ENCODE data around the gene SUPT20HL2. TPM values are rescaled to one million over a fixed set of nuclear protein-coding genes. Genes with fewer than 3 reads are reported as not detected.
A peak's percentile ranks its signal among the peaks of the same experiment; 100 is the strongest.
"Not testable (repeated sequence)": the region's sequence is repeated elsewhere in the genome, so short reads cannot be mapped to it uniquely, and the experiment has no call there.

The SUPT20HL2 gene
- total and polyA plus RNA-seq, 7 donors: 0.14 TPM; not detected in 6

DNA sequence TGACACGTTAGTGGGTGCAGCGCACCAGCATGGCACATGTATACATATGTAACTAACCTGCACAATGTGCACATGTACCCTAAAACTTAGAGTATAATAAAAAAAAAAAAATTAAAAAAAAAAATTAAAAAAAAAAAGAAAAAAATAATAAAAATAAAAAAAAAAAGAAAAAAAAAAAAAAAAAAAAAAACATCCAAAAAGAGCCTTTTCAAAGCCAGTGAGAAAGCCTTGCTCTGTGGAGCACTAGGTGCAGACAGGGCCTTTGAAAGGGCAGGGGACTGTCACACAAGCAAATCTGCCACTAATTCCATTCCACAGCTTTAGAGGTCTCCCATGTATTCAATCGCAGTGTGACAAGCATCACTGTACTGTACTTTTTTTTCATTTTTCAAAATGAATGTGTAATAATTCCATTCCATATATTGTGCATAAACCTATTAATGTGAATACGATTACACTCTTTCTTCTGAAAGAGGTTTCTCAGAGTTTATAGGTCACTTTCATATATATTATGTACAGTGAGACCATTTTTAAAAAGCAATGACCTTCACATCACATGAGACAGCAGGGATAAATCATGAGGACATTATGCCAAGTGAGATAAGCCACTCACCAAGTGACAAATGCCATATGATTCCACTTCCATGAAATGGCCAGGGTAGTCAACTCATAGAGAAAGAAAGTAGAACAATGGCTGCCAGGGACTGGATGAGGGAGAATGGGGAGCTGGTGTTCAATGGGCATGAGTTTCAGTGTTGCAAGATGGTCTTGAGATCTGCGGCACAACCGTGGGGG is 4.1 kb downstream of the SUPT20HL2 start:
- H3K36me3 ChIP-seq; DNase-seq; intact Hi-C loops (cut with DNase I); H3K9me3 ChIP-seq; H3K27me3 ChIP-seq; H3K27ac ChIP-seq; H3K4me3 ChIP-seq: not testable (repeated sequence)
- H3K4me1 ChIP-seq: peaks cover 0 to 16% (median 0%) of the 10 kb centered on the region in 4 donors
- 94 to 95% methylated on average over 5 of the region's 6 CpGs for WGBS, 2 donors

- peaks cover 0 to 16% (median 0%) of the 10 kb centered on the region in 4 donors for H3K4me1 ChIP-seq
- DNase-seq; H3K9me3 ChIP-seq; H3K36me3 ChIP-seq; H3K4me3 ChIP-seq; H3K27me3 ChIP-seq; intact Hi-C loops (cut with DNase I); H3K27ac ChIP-seq: not testable (repeated sequence)
- WGBS, 2 donors: 53 to 67% methylated on average over 4 of the region's 4 CpGs
These were observed 5.1 kb downstream of the SUPT20HL2 start for GRCh38 chrX:24308803-24309202.

DNA sequence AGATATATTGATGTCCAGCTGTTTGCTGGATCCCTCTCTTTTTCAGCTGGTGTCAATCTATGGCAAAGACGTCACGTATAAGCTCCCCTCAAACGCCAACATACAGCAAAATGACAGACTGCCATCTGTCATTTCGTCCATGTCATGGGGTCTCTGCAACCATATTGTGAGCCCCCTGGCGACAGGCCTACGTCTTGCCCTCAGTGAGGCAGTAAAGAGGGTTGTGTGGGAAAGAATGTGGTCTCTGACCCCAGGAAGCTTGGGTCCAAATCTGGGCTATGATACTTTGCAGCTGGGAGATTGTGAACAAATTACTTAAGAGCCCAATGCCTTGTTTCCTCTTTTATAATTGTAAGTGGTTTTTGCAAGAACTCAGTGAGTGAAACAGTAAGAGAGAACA is 7.4 kb downstream of the SUPT20HL2 start:
- TF ChIP-seq POLR2A (IDR thresholded peaks at IDR 0.05) (no peak), EP300 (IDR thresholded peaks at IDR 0.05) (no peak)
- TF ChIP-seq, protein P1, sequence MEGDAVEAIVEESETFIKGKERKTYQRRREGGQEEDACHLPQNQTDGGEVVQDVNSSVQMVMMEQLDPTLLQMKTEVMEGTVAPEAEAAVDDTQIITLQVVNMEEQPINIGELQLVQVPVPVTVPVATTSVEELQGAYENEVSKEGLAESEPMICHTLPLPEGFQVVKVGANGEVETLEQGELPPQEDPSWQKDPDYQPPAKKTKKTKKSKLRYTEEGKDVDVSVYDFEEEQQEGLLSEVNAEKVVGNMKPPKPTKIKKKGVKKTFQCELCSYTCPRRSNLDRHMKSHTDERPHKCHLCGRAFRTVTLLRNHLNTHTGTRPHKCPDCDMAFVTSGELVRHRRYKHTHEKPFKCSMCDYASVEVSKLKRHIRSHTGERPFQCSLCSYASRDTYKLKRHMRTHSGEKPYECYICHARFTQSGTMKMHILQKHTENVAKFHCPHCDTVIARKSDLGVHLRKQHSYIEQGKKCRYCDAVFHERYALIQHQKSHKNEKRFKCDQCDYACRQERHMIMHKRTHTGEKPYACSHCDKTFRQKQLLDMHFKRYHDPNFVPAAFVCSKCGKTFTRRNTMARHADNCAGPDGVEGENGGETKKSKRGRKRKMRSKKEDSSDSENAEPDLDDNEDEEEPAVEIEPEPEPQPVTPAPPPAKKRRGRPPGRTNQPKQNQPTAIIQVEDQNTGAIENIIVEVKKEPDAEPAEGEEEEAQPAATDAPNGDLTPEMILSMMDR (IDR thresholded peaks at IDR 0.05): no peak
- 69 to 73% methylated on average over 6 of the region's 6 CpGs for WGBS, 2 donors
- intact Hi-C loops (cut with DNase I): no loop called here
- Histone ChIP-seq H3K4me1 (peaks cover 0 to 16% (median 0%) of the 10 kb centered on the region in 4 donors), H3K36me3 (no peaks in the 10 kb centered on the region), H3K9me3 (no peaks in the 10 kb centered on the region), H3K27me3 (no peaks in the 10 kb centered on the region), H3K4me3 (no peak overlapping the region), H3K27ac (peak overlapping the region in 1 of 4 donors; percentile 27)
- DNase-seq: no peak

GRCh38 chrX:24305905-24306304 is 8.0 kb downstream of the SUPT20HL2 start:
- TF ChIP-seq EP300 (IDR thresholded peaks at IDR 0.05): no peak
- TF ChIP-seq POLR2AphosphoS5 (IDR thresholded peaks at IDR 0.05): no peak
- TF ChIP-seq, protein P1 (IDR thresholded peaks at IDR 0.05): no peak
- no peak for TF ChIP-seq POLR2A (IDR thresholded peaks at IDR 0.05)
- 84 to 86% methylated on average over 7 of the region's 7 CpGs for WGBS, 2 donors
- Histone ChIP-seq H3K4me3 (no peak overlapping the region), H3K9me3 (no peaks in the 10 kb centered on the region), H3K4me1 (peaks cover 0 to 16% (median 0%) of the 10 kb centered on the region in 4 donors), H3K36me3 (no peaks in the 10 kb centered on the region), H3K27me3 (no peaks in the 10 kb centered on the region), H3K27ac (peak overlapping the region in 1 of 4 donors; percentile 27)
- no peak for DNase-seq
- intact Hi-C loops (cut with DNase I): no loop called here

- H3K4me3 ChIP-seq: no peak overlapping the region
- no peaks in the 10 kb centered on the region for H3K27me3 ChIP-seq
- no peak overlapping the region for H3K27ac ChIP-seq
- no peak for DNase-seq
- H3K9me3 ChIP-seq: no peaks in the 10 kb centered on the region
- 83 to 91% methylated on average over 2 of the region's 2 CpGs for WGBS, 2 donors
- no peaks in the 10 kb centered on the region for H3K36me3 ChIP-seq
- TF ChIP-seq POLR2AphosphoS5 (IDR thresholded peaks at IDR 0.05) (no peak), POLR2A (IDR thresholded peaks at IDR 0.05) (no peak), EP300 (IDR thresholded peaks at IDR 0.05) (no peak)
- TF ChIP-seq, protein P1 (IDR thresholded peaks at IDR 0.05): no peak
- intact Hi-C loops (cut with DNase I): no loop called here
- H3K4me1 ChIP-seq: peaks cover 0 to 8% (median 0%) of the 10 kb centered on the region in 4 donors
These were observed 12.1 kb downstream of the SUPT20HL2 start for GRCh38 chrX:24301806-24302205.

- 83 to 91% methylated on average over 1 of the region's 1 CpG for WGBS, 2 donors
- Histone ChIP-seq H3K36me3 (no peaks in the 10 kb centered on the region), H3K4me3 (no peak overlapping the region), H3K4me1 (peaks cover 0 to under 1% (median 0%) of the 10 kb centered on the region in 4 donors), H3K27me3 (no peaks in the 10 kb centered on the region), H3K9me3 (no peaks in the 10 kb centered on the region), H3K27ac (no peak overlapping the region)
- TF ChIP-seq POLR2AphosphoS5 (IDR thresholded peaks at IDR 0.05) (no peak), POLR2A (IDR thresholded peaks at IDR 0.05) (no peak), EP300 (IDR thresholded peaks at IDR 0.05) (no peak)
- TF ChIP-seq, protein P1 (IDR thresholded peaks at IDR 0.05): no peak
- DNase-seq: no peak
- intact Hi-C loops (cut with DNase I): no loop called here
These were observed 12.8 kb downstream of the SUPT20HL2 start for GRCh38 chrX:24301060-24301459.

Data from sigmoid colon (tissue), 7 donors.